ENCODE measurements around the gene PLA2G10. TPM values are rescaled to one million over a fixed set of nuclear protein-coding genes. Genes with fewer than 3 reads are reported as not detected.
"Not testable (repeated sequence)": the region's sequence is repeated elsewhere in the genome, so short reads cannot be mapped to it uniquely, and the experiment has no call there.

Gene PLA2G10
- total and polyA plus RNA-seq, 8 donors = 0.20 to 18.6 (median 0.65) TPM

GRCh38 chr16:14640538-14640937 lies 53.6 kb downstream of the PLA2G10 start:
- H3K27ac ChIP-seq = no peak overlapping the region
- no peak for DNase-seq
- peaks cover 0 to 41% of the 10 kb centered on the region in 2 donors for H3K4me1 ChIP-seq
- no peaks in the 10 kb centered on the region for H3K9me3 ChIP-seq
- peaks cover 0 to 55% of the 10 kb centered on the region in 2 donors for H3K36me3 ChIP-seq
- H3K27me3 ChIP-seq = no peaks in the 10 kb centered on the region
- H3K4me3 ChIP-seq = no peak overlapping the region
- intact Hi-C loops (cut with DNase I) = no loop called here
- TF ChIP-seq CTCF (IDR thresholded peaks at IDR 0.05) = no peak
- ATAC-seq = no peak

- DNase-seq; H3K9me3 ChIP-seq; H3K27me3 ChIP-seq; intact Hi-C loops (cut with DNase I); ATAC-seq; H3K4me3 ChIP-seq: not testable (repeated sequence)
- Histone ChIP-seq H3K36me3 (peaks cover 0 to 37% of the 10 kb centered on the region in 2 donors), H3K27ac (peak overlapping the region in 1 of 2 donors; percentile 23), H3K4me1 (peaks cover 10 to 60% of the 10 kb centered on the region in 2 donors)
These were observed 57.2 kb downstream of the PLA2G10 start for GRCh38 chr16:14636951-14637240.

- H3K27me3 ChIP-seq; H3K9me3 ChIP-seq; H3K4me3 ChIP-seq; ATAC-seq; intact Hi-C loops (cut with DNase I): not testable (repeated sequence)
- peak in 1 of 4 donors; percentile 41 for DNase-seq
- peaks cover 0 to 32% of the 10 kb centered on the region in 2 donors for H3K36me3 ChIP-seq
- H3K4me1 ChIP-seq = peaks cover 10 to 65% of the 10 kb centered on the region in 2 donors
- peak overlapping the region; percentile 42 to 58 for H3K27ac ChIP-seq
These were observed 57.7 kb downstream of the PLA2G10 start for GRCh38 chr16:14636179-14636950.

GRCh38 chr16:14635395-14636165 lies 58.5 kb downstream of the PLA2G10 start:
- H3K36me3 ChIP-seq = peaks cover 0 to 25% of the 10 kb centered on the region in 2 donors
- intact Hi-C loops (cut with DNase I) = no loop called here
- TF ChIP-seq CTCF (IDR thresholded peaks at IDR 0.05) = no peak
- H3K4me3 ChIP-seq = no peak overlapping the region
- peaks cover 10 to 69% of the 10 kb centered on the region in 2 donors for H3K4me1 ChIP-seq
- no peaks in the 10 kb centered on the region for H3K9me3 ChIP-seq
- no peaks in the 10 kb centered on the region for H3K27me3 ChIP-seq
- DNase-seq (no peak), ATAC-seq (no peak)
- peak overlapping the region in 1 of 2 donors; percentile 58 for H3K27ac ChIP-seq

- DNase-seq = no peak
- H3K27me3 ChIP-seq = no peaks in the 10 kb centered on the region
- H3K27ac ChIP-seq = peak overlapping the region in 1 of 2 donors; percentile 93
- TF ChIP-seq CTCF (IDR thresholded peaks at IDR 0.05) = no peak
- peaks cover 10 to 69% of the 10 kb centered on the region in 2 donors for H3K4me1 ChIP-seq
- H3K4me3 ChIP-seq = peak overlapping the region; percentile 89 to 91
- peaks cover 0 to 15% of the 10 kb centered on the region in 2 donors for H3K36me3 ChIP-seq
- intact Hi-C loops (cut with DNase I) = no loop called here
- no peak for ATAC-seq
- no peaks in the 10 kb centered on the region for H3K9me3 ChIP-seq
These were observed 59.8 kb downstream of the PLA2G10 start for GRCh38 chr16:14634389-14634725.
